ENCODE measurements around the gene SMYD3.

Gene SMYD3

GRCh38 chr1:246267426-246267825 is 239.7 kb downstream of the SMYD3 start:
- H3K4me3 ChIP-seq (replicated peaks; ENCODE audit: insufficient read depth, low read length) = no peak overlapping the region
- H3K27ac ChIP-seq (replicated peaks) = no peak overlapping the region
- H3K27me3 ChIP-seq (ENCODE audit: insufficient read depth, poor library complexity, severe bottlenecking) = no peaks in the 10 kb centered on the region
- TF ChIP-seq, protein P1, sequence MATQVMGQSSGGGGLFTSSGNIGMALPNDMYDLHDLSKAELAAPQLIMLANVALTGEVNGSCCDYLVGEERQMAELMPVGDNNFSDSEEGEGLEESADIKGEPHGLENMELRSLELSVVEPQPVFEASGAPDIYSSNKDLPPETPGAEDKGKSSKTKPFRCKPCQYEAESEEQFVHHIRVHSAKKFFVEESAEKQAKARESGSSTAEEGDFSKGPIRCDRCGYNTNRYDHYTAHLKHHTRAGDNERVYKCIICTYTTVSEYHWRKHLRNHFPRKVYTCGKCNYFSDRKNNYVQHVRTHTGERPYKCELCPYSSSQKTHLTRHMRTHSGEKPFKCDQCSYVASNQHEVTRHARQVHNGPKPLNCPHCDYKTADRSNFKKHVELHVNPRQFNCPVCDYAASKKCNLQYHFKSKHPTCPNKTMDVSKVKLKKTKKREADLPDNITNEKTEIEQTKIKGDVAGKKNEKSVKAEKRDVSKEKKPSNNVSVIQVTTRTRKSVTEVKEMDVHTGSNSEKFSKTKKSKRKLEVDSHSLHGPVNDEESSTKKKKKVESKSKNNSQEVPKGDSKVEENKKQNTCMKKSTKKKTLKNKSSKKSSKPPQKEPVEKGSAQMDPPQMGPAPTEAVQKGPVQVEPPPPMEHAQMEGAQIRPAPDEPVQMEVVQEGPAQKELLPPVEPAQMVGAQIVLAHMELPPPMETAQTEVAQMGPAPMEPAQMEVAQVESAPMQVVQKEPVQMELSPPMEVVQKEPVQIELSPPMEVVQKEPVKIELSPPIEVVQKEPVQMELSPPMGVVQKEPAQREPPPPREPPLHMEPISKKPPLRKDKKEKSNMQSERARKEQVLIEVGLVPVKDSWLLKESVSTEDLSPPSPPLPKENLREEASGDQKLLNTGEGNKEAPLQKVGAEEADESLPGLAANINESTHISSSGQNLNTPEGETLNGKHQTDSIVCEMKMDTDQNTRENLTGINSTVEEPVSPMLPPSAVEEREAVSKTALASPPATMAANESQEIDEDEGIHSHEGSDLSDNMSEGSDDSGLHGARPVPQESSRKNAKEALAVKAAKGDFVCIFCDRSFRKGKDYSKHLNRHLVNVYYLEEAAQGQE (IDR thresholded peaks at IDR 0.05; ENCODE audit: insufficient replicate concordance, low read depth) = no peak
- TF ChIP-seq SPI1 (IDR thresholded peaks at IDR 0.05; ENCODE audit: borderline replicate concordance, low read depth) = no peak
- TF ChIP-seq GABPA (IDR thresholded peaks at IDR 0.05; ENCODE audit: low read depth) = no peak
- no peak for TF ChIP-seq POLR2AphosphoS5 (IDR thresholded peaks at IDR 0.05; ENCODE audit: low read depth)
- TF ChIP-seq, protein P2, sequence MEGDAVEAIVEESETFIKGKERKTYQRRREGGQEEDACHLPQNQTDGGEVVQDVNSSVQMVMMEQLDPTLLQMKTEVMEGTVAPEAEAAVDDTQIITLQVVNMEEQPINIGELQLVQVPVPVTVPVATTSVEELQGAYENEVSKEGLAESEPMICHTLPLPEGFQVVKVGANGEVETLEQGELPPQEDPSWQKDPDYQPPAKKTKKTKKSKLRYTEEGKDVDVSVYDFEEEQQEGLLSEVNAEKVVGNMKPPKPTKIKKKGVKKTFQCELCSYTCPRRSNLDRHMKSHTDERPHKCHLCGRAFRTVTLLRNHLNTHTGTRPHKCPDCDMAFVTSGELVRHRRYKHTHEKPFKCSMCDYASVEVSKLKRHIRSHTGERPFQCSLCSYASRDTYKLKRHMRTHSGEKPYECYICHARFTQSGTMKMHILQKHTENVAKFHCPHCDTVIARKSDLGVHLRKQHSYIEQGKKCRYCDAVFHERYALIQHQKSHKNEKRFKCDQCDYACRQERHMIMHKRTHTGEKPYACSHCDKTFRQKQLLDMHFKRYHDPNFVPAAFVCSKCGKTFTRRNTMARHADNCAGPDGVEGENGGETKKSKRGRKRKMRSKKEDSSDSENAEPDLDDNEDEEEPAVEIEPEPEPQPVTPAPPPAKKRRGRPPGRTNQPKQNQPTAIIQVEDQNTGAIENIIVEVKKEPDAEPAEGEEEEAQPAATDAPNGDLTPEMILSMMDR (IDR thresholded peaks at IDR 0.05; ENCODE audit: insufficient read depth, low read length) = no peak
- DNase-seq (ENCODE audit: low read depth in 1 of 2, low spot score in 1 of 2) = no peak

GRCh38 chr1:246265481-246265880 is 241.6 kb downstream of the SMYD3 start:
- TF ChIP-seq GABPA (IDR thresholded peaks at IDR 0.05; ENCODE audit: low read depth) (no peak), POLR2AphosphoS5 (IDR thresholded peaks at IDR 0.05; ENCODE audit: low read depth) (no peak), SPI1 (IDR thresholded peaks at IDR 0.05; ENCODE audit: borderline replicate concordance, low read depth) (no peak)
- TF ChIP-seq, protein P2 (IDR thresholded peaks at IDR 0.05; ENCODE audit: insufficient read depth, low read length) = no peak
- TF ChIP-seq, protein P1 (IDR thresholded peaks at IDR 0.05; ENCODE audit: insufficient replicate concordance, low read depth) = no peak
- H3K27me3 ChIP-seq (ENCODE audit: insufficient read depth, poor library complexity, severe bottlenecking) = no peaks in the 10 kb centered on the region
- no peak overlapping the region for H3K4me3 ChIP-seq (replicated peaks; ENCODE audit: insufficient read depth, low read length)
- no peak overlapping the region for H3K27ac ChIP-seq (replicated peaks)
- DNase-seq (ENCODE audit: low read depth in 1 of 2, low spot score in 1 of 2) = no peak

DNA sequence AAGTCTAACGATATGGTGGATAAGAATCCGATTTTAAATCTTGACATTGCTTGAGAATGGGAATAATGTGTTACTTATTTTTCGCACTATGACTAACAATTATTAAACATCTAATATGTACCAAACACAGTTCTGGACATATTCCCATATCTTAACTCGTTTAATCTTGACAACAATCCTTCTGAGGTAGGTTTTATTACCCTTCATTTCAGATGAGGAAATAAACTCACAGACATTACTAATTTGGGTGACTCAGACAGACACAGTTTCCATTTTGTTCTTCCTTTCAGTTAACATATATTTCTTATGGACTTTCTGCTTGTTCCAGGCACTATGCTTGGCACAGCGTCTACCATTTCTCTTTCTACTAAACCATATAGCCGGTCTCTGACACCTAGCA is 244.8 kb downstream of the SMYD3 start:
- Histone ChIP-seq H3K4me3 (replicated peaks; ENCODE audit: insufficient read depth, low read length) (no peak overlapping the region), H3K27me3 (ENCODE audit: insufficient read depth, poor library complexity, severe bottlenecking) (no peaks in the 10 kb centered on the region), H3K27ac (replicated peaks) (no peak overlapping the region)
- TF ChIP-seq GABPA (IDR thresholded peaks at IDR 0.05; ENCODE audit: low read depth) = no peak
- DNase-seq (ENCODE audit: low read depth in 1 of 2, low spot score in 1 of 2) = no peak

- no peak for DNase-seq (ENCODE audit: low read depth in 1 of 2, low spot score in 1 of 2)
- no peak overlapping the region for H3K27ac ChIP-seq (replicated peaks)
- no peaks in the 10 kb centered on the region for H3K27me3 ChIP-seq (ENCODE audit: insufficient read depth, poor library complexity, severe bottlenecking)
- TF ChIP-seq GABPA (IDR thresholded peaks at IDR 0.05; ENCODE audit: low read depth) (no peak), SPI1 (IDR thresholded peaks at IDR 0.05; ENCODE audit: borderline replicate concordance, low read depth) (no peak), POLR2AphosphoS5 (IDR thresholded peaks at IDR 0.05; ENCODE audit: low read depth) (no peak)
- TF ChIP-seq, protein P2 (IDR thresholded peaks at IDR 0.05; ENCODE audit: insufficient read depth, low read length) = no peak
- TF ChIP-seq, protein P1 (IDR thresholded peaks at IDR 0.05; ENCODE audit: insufficient replicate concordance, low read depth) = no peak
- no peak overlapping the region for H3K4me3 ChIP-seq (replicated peaks; ENCODE audit: insufficient read depth, low read length)
Observed at GRCh38 chr1:246261639-246262038, 245.4 kb downstream of the SMYD3 start.
